Keratinocyte (primary cell): ENCODE data around the gene OR10A7. TPM values are rescaled to one million over a fixed set of nuclear protein-coding genes. Genes with fewer than 3 reads are reported as not detected.

Source experiments
- DNase-seq: peaks from one replicate; pipeline ENCODE4 v3.0.0-alpha.2; 2011; ENCODE audit warnings: low read depth, missing footprints, low spot score
- FAIRE-seq: peaks from 2 replicates; lab custom pipeline; 2011; peaks lifted over from hg19 to GRCh38; lab: Jason Lieb, UNC
- H2AFZ ChIP-seq: 2 replicates; pipeline ENCODE4 v1.6.0; 2012; ENCODE audit warnings: low read length, control low read depth, inconsistent platforms; ENCODE audit not compliant: control insufficient read depth
- H3K27ac ChIP-seq: 2 replicates; pipeline ENCODE4 v1.5.1; 2011; ENCODE audit warnings: low read length; ENCODE audit not compliant: control insufficient read depth, insufficient read depth
- H3K27me3 ChIP-seq: 3 replicates; pipeline ENCODE4 v1.6.0; 2011; ENCODE audit warnings: low read length; ENCODE audit not compliant: control insufficient read depth, insufficient read depth; ENCODE audit errors: extremely low read depth
- H3K36me3 ChIP-seq, 2 experiments: 2 replicates in 1 of 2; 3 replicates in 1 of 2; pipeline ENCODE4 v1.5.1; 2011; ENCODE audit warnings: low read length in 2 of 2, mild to moderate bottlenecking in 1 of 2; ENCODE audit not compliant: control insufficient read depth in 2 of 2, insufficient read depth in 2 of 2; ENCODE audit errors: extremely low read depth in 1 of 2
- H3K4me1 ChIP-seq: 3 replicates; pipeline ENCODE4 v1.5.1; 2011; ENCODE audit warnings: low read length; ENCODE audit not compliant: control insufficient read depth, insufficient read depth; ENCODE audit errors: extremely low read depth
- H3K4me2 ChIP-seq: 3 replicates; pipeline ENCODE4 v1.6.0; 2011; ENCODE audit warnings: low read depth, low read length; ENCODE audit not compliant: control insufficient read depth, insufficient read depth; ENCODE audit errors: extremely low read depth
- H3K4me3 ChIP-seq, 3 experiments: fragments of 200-600 bp in 1 of 3; sonication (generic) in 1 of 3; 2 replicates in 2 of 3; 3 replicates in 1 of 3; pipeline ENCODE4 v1.5.1; 2011 to 2016; ENCODE audit warnings: low read length in 3 of 3, mild to moderate bottlenecking in 3 of 3, control low read depth in 2 of 3, inconsistent platforms in 1 of 3, low read depth in 1 of 3, mixed read lengths in 1 of 3, mixed run types in 1 of 3, moderate library complexity in 1 of 3; ENCODE audit not compliant: control insufficient read depth in 2 of 3, insufficient read depth in 2 of 3; ENCODE audit errors: extremely low read depth in 1 of 3
- H3K79me2 ChIP-seq: 2 replicates; pipeline ENCODE4 v1.6.0; 2012; ENCODE audit warnings: low read length; ENCODE audit not compliant: control insufficient read depth, insufficient read depth
- H3K9ac ChIP-seq: 3 replicates; pipeline ENCODE4 v1.6.0; 2011; ENCODE audit warnings: low read length; ENCODE audit not compliant: control insufficient read depth, insufficient read depth; ENCODE audit errors: extremely low read depth
- H3K9me1 ChIP-seq: 3 replicates; pipeline ENCODE4 v1.6.0; 2011; ENCODE audit warnings: low read length; ENCODE audit not compliant: control insufficient read depth, insufficient read depth; ENCODE audit errors: extremely low read depth
- H3K9me3 ChIP-seq: 2 replicates; pipeline ENCODE4 v1.5.1; 2012; ENCODE audit warnings: low read depth, low read length; ENCODE audit not compliant: control insufficient read depth
- H4K20me1 ChIP-seq: 3 replicates; pipeline ENCODE4 v1.6.0; 2011; ENCODE audit warnings: low read length; ENCODE audit not compliant: control insufficient read depth, insufficient read depth; ENCODE audit errors: extremely low read depth
- EZH2 ChIP-seq: IDR thresholded peaks from one replicate; pipeline ENCODE4 v1.6.1; 2012; ENCODE audit warnings: inconsistent platforms, mild to moderate bottlenecking, low read length, moderate library complexity
- dilution Hi-C: fragments of 300-500 bp; cut with MboI; formaldehyde crosslinking; loops from one replicate; pipeline ENCODE4 v1.7.0; 2020; ENCODE audit warnings: low sequenced_read_pairs; ENCODE audit not compliant: extremely low pct_ligation_motif_present
- polyA plus RNA-seq, 5 experiments: library from polyadenylated mRNA; depleted of rRNA in 3 of 5; stranded (reverse) in 3 of 5; stranded (forward) in 1 of 5; unstranded in 1 of 5; fragments of >200 nt; gene quantifications; 1 replicate in 1 of 5; 2 replicates in 3 of 5; 3 replicates in 1 of 5; pipeline versions ENCODE4 v1.2.1 to v1.2.3, GENCODE V29; 2011 to 2012; ENCODE audit warnings: missing spikeins in 2 of 5, low read depth in 1 of 5, low replicate concordance in 1 of 5
- TF ChIP-seq, protein P1 (sequence below), 3 experiments: IDR thresholded peaks in 1 of 3; conservative IDR thresholded peaks in 1 of 3; optimal IDR thresholded peaks in 1 of 3; 2 replicates in 2 of 3; 3 replicates in 1 of 3; pipeline versions ENCODE3 to v1.5.1; 2011; ENCODE audit warnings: low read length in 3 of 3, mild to moderate bottlenecking in 3 of 3, moderate library complexity in 2 of 3, control low read depth in 1 of 3, inconsistent platforms in 1 of 3; ENCODE audit not compliant: insufficient read depth in 2 of 3; ENCODE audit errors: extremely low read depth in 1 of 3

Gene OR10A7
- polyA plus RNA-seq, 1 donor (not counting 4 experiments of a cell fraction or from before 2014, with no cell fraction given): not detected

DNA sequence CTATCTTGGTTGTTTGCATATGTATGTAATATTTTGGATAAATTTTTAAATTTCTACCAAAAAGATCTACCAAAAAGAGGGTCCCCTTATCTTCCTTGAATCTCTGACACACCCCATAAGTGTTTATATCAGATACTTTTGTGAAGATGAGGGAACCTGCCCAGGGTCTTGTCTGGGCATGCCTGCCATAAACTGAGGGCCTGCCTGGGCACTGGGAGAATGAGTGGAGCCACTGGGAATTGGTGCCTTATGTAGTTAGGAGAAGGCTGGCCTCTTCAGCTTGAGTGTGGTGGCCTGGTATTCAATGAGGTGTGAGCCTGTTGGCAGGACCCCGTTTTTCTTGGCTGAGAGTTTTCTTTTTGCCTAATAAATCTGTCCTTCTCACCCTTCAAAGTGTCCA, 48.1 kb upstream of the OR10A7 start:
- H2AFZ ChIP-seq: peak overlapping the region; percentile 58
- DNase-seq (peak; percentile 9), FAIRE-seq (no peak)
- no peak overlapping the region for H3K9ac ChIP-seq
- no peak overlapping the region for H3K27ac ChIP-seq
- no peaks in the 10 kb centered on the region for H3K27me3 ChIP-seq
- H3K9me3 ChIP-seq: no peaks in the 10 kb centered on the region
- dilution Hi-C loops: no loop called here
- H4K20me1 ChIP-seq: no peaks in the 10 kb centered on the region
- H3K4me3 ChIP-seq: no peak overlapping the region
- TF ChIP-seq, protein P1, sequence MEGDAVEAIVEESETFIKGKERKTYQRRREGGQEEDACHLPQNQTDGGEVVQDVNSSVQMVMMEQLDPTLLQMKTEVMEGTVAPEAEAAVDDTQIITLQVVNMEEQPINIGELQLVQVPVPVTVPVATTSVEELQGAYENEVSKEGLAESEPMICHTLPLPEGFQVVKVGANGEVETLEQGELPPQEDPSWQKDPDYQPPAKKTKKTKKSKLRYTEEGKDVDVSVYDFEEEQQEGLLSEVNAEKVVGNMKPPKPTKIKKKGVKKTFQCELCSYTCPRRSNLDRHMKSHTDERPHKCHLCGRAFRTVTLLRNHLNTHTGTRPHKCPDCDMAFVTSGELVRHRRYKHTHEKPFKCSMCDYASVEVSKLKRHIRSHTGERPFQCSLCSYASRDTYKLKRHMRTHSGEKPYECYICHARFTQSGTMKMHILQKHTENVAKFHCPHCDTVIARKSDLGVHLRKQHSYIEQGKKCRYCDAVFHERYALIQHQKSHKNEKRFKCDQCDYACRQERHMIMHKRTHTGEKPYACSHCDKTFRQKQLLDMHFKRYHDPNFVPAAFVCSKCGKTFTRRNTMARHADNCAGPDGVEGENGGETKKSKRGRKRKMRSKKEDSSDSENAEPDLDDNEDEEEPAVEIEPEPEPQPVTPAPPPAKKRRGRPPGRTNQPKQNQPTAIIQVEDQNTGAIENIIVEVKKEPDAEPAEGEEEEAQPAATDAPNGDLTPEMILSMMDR (optimal IDR thresholded peaks at IDR 0.05 in 1 of 3, IDR thresholded peaks at IDR 0.05 in 1 of 3, conservative IDR thresholded peaks at IDR 0.05 in 1 of 3; ENCODE audit: extremely low read depth in 1 of 3, insufficient read depth in 2 of 3, low read length in 3 of 3): no peak
- no peak for TF ChIP-seq EZH2
- no peaks in the 10 kb centered on the region for H3K36me3 ChIP-seq
- peaks cover 5% of the 10 kb centered on the region for H3K4me1 ChIP-seq
- no peak overlapping the region for H3K4me2 ChIP-seq
- H3K9me1 ChIP-seq: no peaks in the 10 kb centered on the region
- H3K79me2 ChIP-seq: no peaks in the 10 kb centered on the region

- Histone ChIP-seq H3K9me1 (no peaks in the 10 kb centered on the region), H3K9me3 (no peaks in the 10 kb centered on the region), H3K4me3 (no peak overlapping the region), H4K20me1 (no peaks in the 10 kb centered on the region), H3K27ac (no peak overlapping the region), H3K4me1 (peaks cover 5% of the 10 kb centered on the region), H3K36me3 (no peaks in the 10 kb centered on the region), H3K27me3 (no peaks in the 10 kb centered on the region), H3K4me2 (no peak overlapping the region), H2AFZ (no peak overlapping the region), H3K79me2 (no peaks in the 10 kb centered on the region), H3K9ac (no peak overlapping the region)
- DNase-seq (no peak), FAIRE-seq (no peak)
- dilution Hi-C loops: no loop called here
- TF ChIP-seq EZH2: no peak
- TF ChIP-seq, protein P1 (optimal IDR thresholded peaks at IDR 0.05 in 1 of 3, IDR thresholded peaks at IDR 0.05 in 1 of 3, conservative IDR thresholded peaks at IDR 0.05 in 1 of 3; ENCODE audit: extremely low read depth in 1 of 3, insufficient read depth in 2 of 3, low read length in 3 of 3): no peak
These were observed 47.4 kb upstream of the OR10A7 start for GRCh38 chr12:55173456-55173855.
